H9 (cell line): ENCODE results near the gene FANK1. TPM values are rescaled to one million over a fixed set of nuclear protein-coding genes. Genes with fewer than 3 reads are reported as not detected.

Experiments used
- DNase-seq: peaks from one replicate; pipeline ENCODE4 v3.0.0-alpha.2; 2017
- H2AFZ ChIP-seq: one replicate; pipeline ENCODE4 v1.6.1; 2013; ENCODE audit warnings: mild to moderate bottlenecking, low read length, control low read depth, moderate library complexity
- H2AK5ac ChIP-seq: 2 replicates; pipeline ENCODE4 v1.6.1; 2013; ENCODE audit warnings: low read length, control low read depth, mixed read lengths; ENCODE audit not compliant: insufficient read length
- H2BK120ac ChIP-seq: one replicate; pipeline ENCODE4 v1.6.1; 2013; ENCODE audit warnings: low read depth, mild to moderate bottlenecking, low read length, control low read depth, inconsistent platforms; ENCODE audit not compliant: poor library complexity, severe bottlenecking
- H2BK12ac ChIP-seq: 2 replicates; pipeline ENCODE4 v1.6.1; 2013; ENCODE audit warnings: low read length, control low read depth, mixed read lengths, low read depth; ENCODE audit not compliant: insufficient read length
- H2BK15ac ChIP-seq: 2 replicates; pipeline ENCODE4 v1.6.1; 2013; ENCODE audit warnings: low read depth, low read length, control low read depth
- H2BK20ac ChIP-seq: one replicate; pipeline ENCODE4 v1.6.1; 2013; ENCODE audit warnings: low read depth, mild to moderate bottlenecking, low read length, control low read depth, inconsistent platforms; ENCODE audit not compliant: poor library complexity, severe bottlenecking
- H2BK5ac ChIP-seq: 2 replicates; pipeline ENCODE4 v1.6.1; 2013; ENCODE audit warnings: low read length, control low read depth, mixed read lengths; ENCODE audit not compliant: insufficient read length
- H3K14ac ChIP-seq: 2 replicates; pipeline ENCODE4 v1.6.1; 2013; ENCODE audit warnings: low read length, control low read depth; ENCODE audit not compliant: insufficient read depth
- H3K18ac ChIP-seq: 2 replicates; pipeline ENCODE4 v1.6.1; 2013; ENCODE audit warnings: low read depth, mild to moderate bottlenecking, mixed read lengths, low read length, control low read depth; ENCODE audit not compliant: insufficient read length
- H3K23ac ChIP-seq: 2 replicates; pipeline ENCODE4 v1.6.1; 2013; ENCODE audit warnings: low read length, control low read depth, mixed read lengths, low read depth; ENCODE audit not compliant: insufficient read length
- H3K23me2 ChIP-seq: 2 replicates; pipeline ENCODE4 v1.6.1; 2013; ENCODE audit warnings: low read depth, mild to moderate bottlenecking, mixed read lengths, low read length, control low read depth; ENCODE audit not compliant: insufficient read length, poor library complexity, severe bottlenecking
- H3K27ac ChIP-seq: 2 replicates; pipeline ENCODE4 v1.5.1; 2013; ENCODE audit warnings: low read length, control low read depth, mixed read lengths, low read depth; ENCODE audit not compliant: insufficient read length
- H3K27me3 ChIP-seq: 2 replicates; pipeline ENCODE4 v1.6.1; 2013; ENCODE audit warnings: low read length, control low read depth, inconsistent platforms; ENCODE audit not compliant: insufficient read depth
- H3K4ac ChIP-seq: 2 replicates; pipeline ENCODE4 v1.6.1; 2013; ENCODE audit warnings: low read depth, mild to moderate bottlenecking, control low read depth, inconsistent platforms, low read length, moderate library complexity
- H3K4me1 ChIP-seq: 2 replicates; pipeline ENCODE4 v1.6.1; 2013; ENCODE audit warnings: low read length, control low read depth, inconsistent platforms; ENCODE audit not compliant: insufficient read depth
- H3K4me2 ChIP-seq: 2 replicates; pipeline ENCODE4 v1.6.1; 2013; ENCODE audit warnings: low read length, control low read depth, mixed read lengths; ENCODE audit not compliant: insufficient read length, insufficient read depth
- H3K56ac ChIP-seq: 2 replicates; pipeline ENCODE4 v1.6.1; 2013; ENCODE audit warnings: low read depth, mild to moderate bottlenecking, mixed read lengths, low read length, control low read depth; ENCODE audit not compliant: insufficient read length
- H3K79me1 ChIP-seq: 2 replicates; pipeline ENCODE4 v1.6.1; 2013; ENCODE audit warnings: low read depth, mild to moderate bottlenecking, moderate library complexity, low read length, control low read depth, inconsistent platforms; ENCODE audit not compliant: insufficient read depth, poor library complexity, severe bottlenecking
- H3K79me2 ChIP-seq: 2 replicates; pipeline ENCODE4 v1.6.1; 2013; ENCODE audit warnings: low read length, control low read depth, inconsistent platforms; ENCODE audit not compliant: insufficient read depth
- H3K9ac ChIP-seq: 2 replicates; pipeline ENCODE4 v1.6.1; 2013; ENCODE audit warnings: low read length, control low read depth, mixed read lengths; ENCODE audit not compliant: insufficient read length; ENCODE audit errors: extremely low read depth
- H3K9me3 ChIP-seq: one replicate; pipeline ENCODE4 v1.6.1; 2013; ENCODE audit warnings: low read depth, low read length, inconsistent platforms; ENCODE audit not compliant: control insufficient read depth
- H3T11ph ChIP-seq: one replicate; pipeline ENCODE4 v1.6.1; 2013; ENCODE audit warnings: mild to moderate bottlenecking, low read length, control low read depth, inconsistent platforms
- H4K20me1 ChIP-seq: one replicate; pipeline ENCODE4 v1.6.1; 2013; ENCODE audit not compliant: control insufficient read depth, insufficient read length, insufficient read depth
- H4K5ac ChIP-seq: 2 replicates; pipeline ENCODE4 v1.6.1; 2013; ENCODE audit warnings: low read depth, mild to moderate bottlenecking, mixed read lengths, low read length, control low read depth; ENCODE audit not compliant: insufficient read length
- H4K8ac ChIP-seq: replicated peaks from 2 replicates; pipeline ENCODE4 v1.6.1; 2013; ENCODE audit warnings: low read length, control low read depth, mixed read lengths, low read depth; ENCODE audit not compliant: insufficient read length
- H4K91ac ChIP-seq: 2 replicates; pipeline ENCODE4 v1.6.1; 2013; ENCODE audit warnings: low read depth, mild to moderate bottlenecking, moderate library complexity, mixed read lengths, low read length, control low read depth; ENCODE audit not compliant: insufficient read length
- H3K27ac Mint-ChIP-seq, 3 experiments: 2 replicates in 2 of 3; 3 replicates in 1 of 3; pipeline ENCODE4 v1.8.0; 2020 to 2021; ENCODE audit warnings: mixed read lengths in 3 of 3, mild to moderate bottlenecking in 1 of 3, moderate library complexity in 1 of 3
- H3K27me3 Mint-ChIP-seq: 2 replicates; pipeline ENCODE4 v1.8.0; 2021; ENCODE audit warnings: low read depth, mild to moderate bottlenecking, moderate library complexity, mixed read lengths
- H3K36me3 Mint-ChIP-seq, 3 experiments: 2 replicates in 2 of 3; 3 replicates in 1 of 3; pipeline ENCODE4 v1.8.0; 2020 to 2021; ENCODE audit warnings: low read depth in 3 of 3, mixed read lengths in 3 of 3; ENCODE audit not compliant: insufficient read depth in 1 of 3
- H3K4me1 Mint-ChIP-seq, 2 experiments: 2 replicates each; pipeline ENCODE4 v1.8.0; 2020; ENCODE audit warnings: mixed read lengths in 2 of 2
- H3K4me3 Mint-ChIP-seq, 2 experiments: 2 replicates in 1 of 2; 3 replicates in 1 of 2; pipeline ENCODE4 v1.8.0; 2020 to 2021; ENCODE audit warnings: mild to moderate bottlenecking in 2 of 2, mixed read lengths in 2 of 2, moderate library complexity in 1 of 2
- H3K9me3 Mint-ChIP-seq, 2 experiments: 2 replicates in 1 of 2; 3 replicates in 1 of 2; pipeline ENCODE4 v1.8.0; 2020; ENCODE audit warnings: mild to moderate bottlenecking in 2 of 2, mixed read lengths in 2 of 2, moderate library complexity in 1 of 2
- CTCF ChIP-seq: fragments of 200-600 bp; sonication (generic); conservative IDR thresholded peaks from 3 replicates; pipeline ENCODE4 v1.8.0; 2021; ENCODE audit warnings: antibody characterized with exemption, mild to moderate bottlenecking
- WGBS: extraction: QIAGEN DNeasy Blood & Tissue Kit; methylation state at CpG from one replicate; pipeline ENCODE4 v1.1.7; 2013; ENCODE audit warnings: missing lambda C conversion rate, low lambda C conversion rate, mixed read lengths; ENCODE audit not compliant: insufficient read length; ENCODE audit errors: extremely low coverage; 5-methylcytosine and 5-hydroxymethylcytosine counted together
- total RNA-seq: library from RNA; stranded (reverse); gene quantifications from 2 replicates; pipeline ENCODE4 v1.2.1, GENCODE V29; 2021

FANK1 gene
- total RNA-seq, 1 experiment from 2014 or later, result 0.68 TPM

GRCh38 chr10:125846894-125847293, 49.5 kb upstream of the FANK1 start:
- H3K4me1 Mint-ChIP-seq, result no peaks in the 10 kb centered on the region
- Histone ChIP-seq H3T11ph (no peak overlapping the region), H2BK20ac (no peak overlapping the region), H2BK120ac (no peak overlapping the region), H3K4me2 (no peak overlapping the region), H3K4me1 (no peaks in the 10 kb centered on the region), H2AK5ac (no peak overlapping the region), H3K4ac (no peak overlapping the region), H2BK15ac (no peak overlapping the region), H3K79me2 (no peaks in the 10 kb centered on the region), H4K8ac (no peak overlapping the region), H4K91ac (no peak overlapping the region), H3K18ac (no peak overlapping the region), H3K56ac (no peak overlapping the region), H3K27ac (no peak overlapping the region), H3K14ac (no peak overlapping the region), H4K5ac (no peak overlapping the region), H3K23me2 (no peaks in the 10 kb centered on the region), H2AFZ (no peak overlapping the region), H3K27me3 (no peaks in the 10 kb centered on the region), H3K9me3 (no peaks in the 10 kb centered on the region), H2BK12ac (no peak overlapping the region), H3K9ac (no peak overlapping the region), H4K20me1 (peaks cover 2% of the 10 kb centered on the region), H3K23ac (no peak overlapping the region), H2BK5ac (no peak overlapping the region), H3K79me1 (no peaks in the 10 kb centered on the region)
- no peak for DNase-seq
- H3K36me3 Mint-ChIP-seq, result peaks cover 12 to 36% (median 24%) of the 10 kb centered on the region in 3 experiments
- no peak for TF ChIP-seq CTCF
- H3K27ac Mint-ChIP-seq, result no peak overlapping the region
- no peak overlapping the region for H3K4me3 Mint-ChIP-seq
- no CpG with 5 or more reads among the region's 3 CpGs for WGBS
- no peaks in the 10 kb centered on the region for H3K27me3 Mint-ChIP-seq
- H3K9me3 Mint-ChIP-seq, result no peaks in the 10 kb centered on the region
